Adipose tissue (tissue), 3 donors: ENCODE results near the gene SCAF8. TPM values are rescaled to one million over a fixed set of nuclear protein-coding genes. Genes with fewer than 3 reads are reported as not detected.
"Not testable (repeated sequence)": the region's sequence is repeated elsewhere in the genome, so short reads cannot be mapped to it uniquely, and the experiment has no call there.

Experiments used
- H3K27ac ChIP-seq: one replicate; pipeline ENCODE4 v1.5.1; 2013; ENCODE audit warnings: low read depth, low read length
- WGBS, 3 donors: extraction: QIAGEN DNeasy Blood & Tissue Kit; methylation state at CpG; one replicate each; pipeline ENCODE4 v1.1.7; 2013; 5-methylcytosine and 5-hydroxymethylcytosine counted together
- polyA plus RNA-seq, 3 donors: library from polyadenylated mRNA; stranded (reverse); fragments of 200-250 nt; gene quantifications; one replicate each; pipeline ENCODE4 v1.2.3, GENCODE V29; 2013
- donor health status: healthy with polysubstance abuse.
- donor health status: Bipolar disorder and iron deficiency.
- donor health status: healthy.

The SCAF8 gene
- polyA plus RNA-seq, 3 donors: 6.3 to 14.1 (median 10.1) TPM

DNA sequence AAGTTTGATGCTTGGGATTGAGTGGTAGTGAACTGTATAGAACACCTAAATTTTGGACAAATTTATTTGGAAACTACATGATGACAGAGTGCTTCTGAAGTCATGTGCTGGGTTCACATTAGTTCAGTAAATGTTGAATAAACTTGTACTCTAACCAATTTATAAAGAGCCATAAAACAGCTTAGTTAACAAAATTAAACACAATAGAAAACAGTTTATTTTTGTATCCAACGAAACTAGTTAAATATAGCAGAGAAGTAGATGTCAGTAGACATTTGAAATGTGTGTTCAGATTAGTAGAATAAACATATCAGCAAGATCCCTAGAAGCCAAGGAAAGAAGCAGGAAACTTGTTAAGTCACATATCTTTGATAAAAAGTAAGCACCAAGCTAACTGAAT lies 32.1 kb downstream of the SCAF8 start:
- no peak overlapping the region for H3K27ac ChIP-seq
- 17 to 69% (median 66%) methylated on average over 1 of the region's 1 CpG for WGBS, 3 donors

GRCh38 chr6:154766288-154766687 lies 33.1 kb downstream of the SCAF8 start:
- WGBS, 3 donors: 42 to 75% (median 46%) methylated on average over 3 of the region's 3 CpGs
- H3K27ac ChIP-seq: no peak overlapping the region

GRCh38 chr6:154767003-154767723 lies 33.9 kb downstream of the SCAF8 start:
- 60 to 75% (median 66%) methylated on average over 3 of the region's 3 CpGs for WGBS, 3 donors
- no peak overlapping the region for H3K27ac ChIP-seq

GRCh38 chr6:154768280-154768679 lies 35.1 kb downstream of the SCAF8 start:
- 86 to 89% (median 88%) methylated on average over 3 of the region's 3 CpGs for WGBS, 3 donors
- no peak overlapping the region for H3K27ac ChIP-seq

GRCh38 chr6:154773610-154774089 lies 40.4 kb downstream of the SCAF8 start:
- 69 to 81% (median 73%) methylated on average over 4 of the region's 4 CpGs for WGBS, 3 donors
- H3K27ac ChIP-seq: no peak overlapping the region

GRCh38 chr6:154779157-154779556 lies 45.9 kb downstream of the SCAF8 start:
- H3K27ac ChIP-seq: not testable (repeated sequence)
- WGBS, 3 donors: 93 to 97% (median 96%) methylated on average over 5 of the region's 5 CpGs

GRCh38 chr6:154782193-154782592 lies 49.0 kb downstream of the SCAF8 start:
- 68 to 90% (median 85%) methylated on average over 4 of the region's 4 CpGs for WGBS, 3 donors
- no peak overlapping the region for H3K27ac ChIP-seq

DNA sequence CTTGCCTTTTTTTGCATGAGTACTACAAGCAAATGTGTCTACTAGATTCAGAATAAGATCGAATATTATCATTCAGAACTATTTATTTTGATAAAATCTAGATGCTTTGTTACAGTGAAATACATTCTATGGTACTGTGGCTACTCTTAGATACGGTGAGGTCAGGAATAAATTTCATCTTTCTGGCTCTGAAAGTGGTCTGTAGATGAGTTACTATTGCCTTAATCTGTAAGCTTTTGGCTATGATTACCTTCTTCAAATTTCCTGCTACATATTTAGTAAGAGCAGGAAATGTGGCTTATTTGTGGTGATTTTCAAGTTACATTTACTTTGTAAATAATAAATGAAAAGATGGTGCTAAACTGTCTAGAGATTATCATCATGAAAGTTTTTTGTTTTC lies 50.0 kb downstream of the SCAF8 start:
- H3K27ac ChIP-seq: no peak overlapping the region
- 79 to 93% (median 92%) methylated on average over 2 of the region's 2 CpGs for WGBS, 3 donors

DNA sequence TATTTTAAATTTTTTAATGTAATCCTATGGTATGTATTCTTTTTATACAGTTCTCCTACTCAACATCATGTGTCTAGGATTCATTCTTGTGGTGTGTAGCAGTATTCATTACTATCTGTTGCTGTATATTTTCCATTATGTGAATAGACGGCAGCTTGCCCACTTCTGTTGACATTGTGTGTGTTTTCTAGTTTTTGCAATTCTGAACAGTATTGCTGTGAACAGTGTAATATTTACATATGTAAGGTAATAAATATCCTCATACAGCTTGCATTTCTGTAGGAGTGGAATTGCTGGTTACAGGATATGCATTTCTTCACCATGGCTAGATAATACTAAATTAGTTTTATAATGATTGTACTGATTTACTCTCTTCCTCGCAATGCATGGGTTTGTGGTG lies 51.9 kb downstream of the SCAF8 start:
- H3K27ac ChIP-seq: no peak overlapping the region
- WGBS, 3 donors: 79 to 97% (median 94%) methylated on average over 2 of the region's 2 CpGs

DNA sequence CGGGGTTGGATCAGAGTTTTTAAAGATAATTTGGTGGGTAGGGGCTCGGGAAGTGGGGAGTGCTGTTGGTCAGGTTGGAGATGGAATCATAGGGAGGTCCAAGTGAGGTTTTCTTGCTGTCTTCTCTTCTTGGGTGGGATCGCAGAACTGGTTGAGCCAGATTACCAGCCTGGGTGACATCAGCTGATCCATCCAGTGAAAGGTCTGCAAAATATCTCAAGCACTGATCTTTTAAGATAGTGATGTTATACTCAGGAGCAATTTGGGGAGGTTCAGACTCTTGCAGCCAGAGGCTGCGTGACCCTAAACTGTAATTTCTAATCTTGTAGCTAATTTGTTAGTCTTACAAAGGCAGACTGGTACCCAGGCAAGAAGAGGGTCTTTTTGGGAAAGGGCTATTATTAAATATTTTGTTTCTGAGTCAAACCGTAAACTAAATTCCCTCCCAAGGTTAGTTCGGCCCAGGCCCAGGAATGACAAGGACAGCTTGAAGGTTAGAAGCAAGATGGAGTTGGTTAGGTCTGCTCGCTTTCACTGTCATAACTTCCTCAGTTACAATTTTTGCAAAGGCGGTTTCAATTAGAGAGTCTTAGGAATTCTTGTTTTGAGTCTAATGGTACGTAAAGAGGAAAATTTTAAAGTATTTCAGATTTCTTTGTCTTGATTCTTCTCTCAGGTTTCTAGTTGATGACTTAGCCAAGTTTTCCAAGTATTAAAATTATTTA lies 53.1 kb downstream of the SCAF8 start:
- WGBS, 3 donors: 93 to 97% (median 95%) methylated on average over 9 of the region's 9 CpGs
- H3K27ac ChIP-seq: no peak overlapping the region

DNA sequence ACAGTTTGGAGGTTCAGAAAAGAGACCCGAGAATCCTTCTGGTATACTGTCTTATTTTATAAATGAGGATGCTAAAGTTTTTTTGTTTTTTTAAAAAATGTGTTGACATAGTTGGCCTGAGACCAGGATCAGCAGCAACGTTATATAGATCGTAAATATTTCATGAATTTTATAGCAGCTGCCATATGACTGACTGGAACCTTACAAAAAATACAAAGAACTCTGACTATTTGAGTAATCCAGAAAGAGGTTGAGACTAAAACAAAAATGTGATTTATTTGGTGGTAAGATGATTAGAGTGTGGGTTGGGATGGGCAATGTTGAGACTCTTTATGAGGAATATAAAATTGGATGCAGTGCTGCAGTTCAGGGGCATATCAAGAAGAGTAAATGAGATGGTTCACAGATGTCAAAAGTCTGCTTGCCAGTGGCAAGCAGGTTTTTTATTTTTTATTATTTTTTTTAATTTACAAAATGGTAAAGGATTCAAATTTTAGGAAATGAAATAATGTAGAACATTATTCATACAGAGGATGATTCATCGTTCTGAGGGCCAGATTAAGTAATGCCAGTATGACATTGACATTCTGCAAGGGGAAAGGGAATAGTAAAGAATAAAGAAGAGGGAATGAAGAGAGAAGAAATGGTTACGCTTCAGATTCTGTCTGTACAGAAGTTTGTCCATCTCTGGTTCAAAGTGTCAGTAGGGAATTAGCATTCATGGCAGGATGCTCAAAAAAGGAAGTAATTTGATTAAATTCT lies 58.5 kb downstream of the SCAF8 start:
- H3K27ac ChIP-seq: no peak overlapping the region
- 67 to 76% (median 68%) methylated on average over 5 of the region's 5 CpGs for WGBS, 3 donors

GRCh38 chr6:154792325-154792724 lies 59.1 kb downstream of the SCAF8 start:
- no peak overlapping the region for H3K27ac ChIP-seq
- 78 to 90% (median 89%) methylated on average over 4 of the region's 4 CpGs for whole genome bisulfite sequencing, 3 donors

DNA sequence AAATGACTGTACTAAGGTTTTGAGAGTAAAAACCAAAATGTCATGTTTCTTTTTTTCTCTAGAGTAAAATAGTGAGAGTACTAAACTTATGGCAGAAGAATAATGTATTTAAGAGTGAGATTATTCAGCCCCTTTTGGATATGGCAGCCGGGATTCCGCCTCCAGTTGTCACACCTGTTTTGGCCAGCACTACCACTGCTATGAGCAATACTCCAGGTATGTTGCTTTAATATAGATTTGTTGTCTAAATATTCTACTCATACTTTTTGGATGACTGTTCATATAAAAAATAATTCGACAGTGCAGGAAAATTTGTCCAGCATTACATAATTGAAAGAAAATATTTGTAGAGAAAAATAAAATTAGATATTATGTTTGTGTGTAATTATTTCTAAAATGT lies 59.5 kb downstream of the SCAF8 start:
- H3K27ac ChIP-seq: no peak overlapping the region
- WGBS, 3 donors: 80 to 93% (median 91%) methylated on average over 3 of the region's 3 CpGs

GRCh38 chr6:154796484-154796883 lies 63.3 kb downstream of the SCAF8 start:
- H3K27ac ChIP-seq: no peak overlapping the region
- whole genome bisulfite sequencing, 3 donors: 95 to 99% (median 97%) methylated on average over 3 of the region's 3 CpGs

GRCh38 chr6:154797857-154798256 lies 64.6 kb downstream of the SCAF8 start:
- no peak overlapping the region for H3K27ac ChIP-seq
- 56 to 93% (median 92%) methylated on average over 3 of the region's 3 CpGs for WGBS, 3 donors

DNA sequence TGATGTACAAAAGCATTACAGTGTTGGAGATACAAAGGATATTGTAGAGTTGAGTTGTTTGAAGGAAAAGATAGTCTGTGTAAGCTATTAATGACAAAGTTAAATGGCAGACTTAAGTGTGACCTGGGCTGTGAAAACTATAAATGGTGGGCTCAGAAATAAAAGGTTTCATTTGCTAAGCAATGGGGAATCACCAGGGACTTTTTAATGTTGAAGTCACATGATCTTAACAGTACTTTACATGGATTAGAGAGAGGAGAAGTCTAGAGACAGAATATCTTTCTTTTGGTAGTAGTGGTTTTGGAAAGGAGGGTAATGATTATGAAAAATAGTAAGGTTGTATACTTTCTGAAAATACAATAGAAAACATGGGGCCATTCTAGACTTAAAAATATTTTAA lies 67.1 kb downstream of the SCAF8 start:
- H3K27ac ChIP-seq: no peak overlapping the region

DNA sequence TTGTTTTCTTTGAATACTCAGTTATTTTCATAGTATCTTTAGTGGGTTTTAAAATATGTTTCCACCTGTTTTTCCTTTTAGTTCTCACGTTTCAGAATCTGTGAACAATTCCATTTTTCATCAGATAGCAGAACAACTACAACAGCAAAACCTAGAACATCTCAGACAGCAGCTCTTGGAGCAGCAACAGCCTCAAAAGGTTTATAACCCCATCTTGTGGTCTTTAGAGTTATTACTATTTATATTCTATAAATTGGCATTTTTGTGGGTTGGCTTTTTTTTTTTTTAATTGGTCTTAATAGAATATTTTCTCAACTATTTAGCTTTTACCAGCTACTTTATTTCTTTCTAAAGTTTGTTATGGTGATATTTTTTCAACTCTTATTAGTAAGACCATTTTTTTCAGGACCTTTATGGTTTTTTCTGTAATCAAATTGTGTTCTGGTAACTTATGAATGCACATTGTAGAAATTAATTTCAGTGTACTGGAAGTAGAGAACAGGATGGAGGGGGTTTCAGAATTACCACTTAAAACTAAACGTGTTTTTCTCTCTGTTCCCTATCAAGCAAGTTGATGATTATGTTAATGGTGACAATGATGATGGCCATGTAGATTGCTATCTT lies 72.2 kb downstream of the SCAF8 start:
- H3K27ac ChIP-seq: no peak overlapping the region
- 25 to 35% (median 31%) methylated on average over 2 of the region's 2 CpGs for WGBS, 3 donors

- 81 to 83% (median 83%) methylated on average over 3 of the region's 3 CpGs for WGBS, 3 donors
- H3K27ac ChIP-seq: no peak overlapping the region
Measured at GRCh38 chr6:154806804-154807203, 73.6 kb downstream of the SCAF8 start.

DNA sequence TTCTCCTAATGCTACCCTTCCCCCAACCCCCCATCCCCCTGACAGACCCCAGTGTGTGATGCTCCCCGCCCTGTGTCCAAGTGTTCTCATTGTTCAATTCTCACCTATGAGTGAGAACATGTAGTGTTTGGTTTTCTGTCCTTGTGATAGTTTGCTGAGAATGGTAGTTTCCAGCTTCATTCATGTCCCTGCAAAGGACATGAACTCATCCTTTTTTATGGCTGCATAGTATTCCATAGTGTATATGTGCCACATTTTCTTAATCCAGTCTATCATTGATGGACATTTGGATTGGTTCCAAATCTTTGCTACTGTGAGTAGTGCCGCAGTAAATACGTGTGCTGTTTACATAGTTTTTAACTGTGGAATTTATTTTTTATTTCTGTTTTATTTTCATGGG lies 78.4 kb downstream of the SCAF8 start:
- WGBS, 3 donors: 95 to 99% (median 99%) methylated on average over 3 of the region's 3 CpGs
- not testable (repeated sequence) for H3K27ac ChIP-seq
